Astrocyte of the cerebellum (primary cell): ENCODE data around the gene TGFBR3.

Experiments used
- DNase-seq: peaks from one replicate; pipeline ENCODE4 v3.0.0-alpha.2; 2011; ENCODE audit warnings: low read depth
- H3K4me3 ChIP-seq: 2 replicates; pipeline ENCODE4 v1.5.1; 2011; ENCODE audit warnings: mild to moderate bottlenecking, low read depth, low read length, moderate library complexity
- in situ Hi-C: cut with HindIII; loops from 2 replicates; pipeline ENCODE4 v1.10.0; 2017; ENCODE audit warnings: low sequenced_read_pairs
- TF ChIP-seq, protein P1 (sequence below): IDR thresholded peaks from 2 replicates; pipeline ENCODE4 v1.5.1; 2012; ENCODE audit warnings: low read length, low read depth, moderate library complexity, mild to moderate bottlenecking; ENCODE audit errors: missing control alignments

Gene TGFBR3

DNA sequence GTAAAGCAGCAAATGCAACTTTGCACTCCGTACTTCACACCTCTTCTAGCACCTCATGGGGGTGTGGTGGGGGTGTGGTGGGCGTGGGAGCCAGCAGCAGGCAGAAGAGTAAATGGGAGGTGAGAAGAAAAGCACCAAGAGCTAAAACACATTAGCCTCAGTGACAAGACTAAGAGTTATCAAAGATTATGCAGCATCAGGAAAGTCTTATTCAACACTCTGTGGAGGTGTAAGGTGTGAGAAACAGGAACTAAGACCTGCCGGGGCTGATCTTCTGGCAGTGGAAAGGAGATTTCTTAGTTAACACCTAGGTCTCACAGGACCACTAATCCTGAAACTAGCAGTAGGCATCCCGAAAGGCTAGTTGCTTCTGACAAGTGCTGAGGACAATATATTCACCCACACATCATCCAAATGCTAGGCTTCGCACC, 9.9 kb downstream of the TGFBR3 start:
- in situ Hi-C loops, result no loop called here
- TF ChIP-seq, protein P1, sequence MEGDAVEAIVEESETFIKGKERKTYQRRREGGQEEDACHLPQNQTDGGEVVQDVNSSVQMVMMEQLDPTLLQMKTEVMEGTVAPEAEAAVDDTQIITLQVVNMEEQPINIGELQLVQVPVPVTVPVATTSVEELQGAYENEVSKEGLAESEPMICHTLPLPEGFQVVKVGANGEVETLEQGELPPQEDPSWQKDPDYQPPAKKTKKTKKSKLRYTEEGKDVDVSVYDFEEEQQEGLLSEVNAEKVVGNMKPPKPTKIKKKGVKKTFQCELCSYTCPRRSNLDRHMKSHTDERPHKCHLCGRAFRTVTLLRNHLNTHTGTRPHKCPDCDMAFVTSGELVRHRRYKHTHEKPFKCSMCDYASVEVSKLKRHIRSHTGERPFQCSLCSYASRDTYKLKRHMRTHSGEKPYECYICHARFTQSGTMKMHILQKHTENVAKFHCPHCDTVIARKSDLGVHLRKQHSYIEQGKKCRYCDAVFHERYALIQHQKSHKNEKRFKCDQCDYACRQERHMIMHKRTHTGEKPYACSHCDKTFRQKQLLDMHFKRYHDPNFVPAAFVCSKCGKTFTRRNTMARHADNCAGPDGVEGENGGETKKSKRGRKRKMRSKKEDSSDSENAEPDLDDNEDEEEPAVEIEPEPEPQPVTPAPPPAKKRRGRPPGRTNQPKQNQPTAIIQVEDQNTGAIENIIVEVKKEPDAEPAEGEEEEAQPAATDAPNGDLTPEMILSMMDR, result no peak

DNA sequence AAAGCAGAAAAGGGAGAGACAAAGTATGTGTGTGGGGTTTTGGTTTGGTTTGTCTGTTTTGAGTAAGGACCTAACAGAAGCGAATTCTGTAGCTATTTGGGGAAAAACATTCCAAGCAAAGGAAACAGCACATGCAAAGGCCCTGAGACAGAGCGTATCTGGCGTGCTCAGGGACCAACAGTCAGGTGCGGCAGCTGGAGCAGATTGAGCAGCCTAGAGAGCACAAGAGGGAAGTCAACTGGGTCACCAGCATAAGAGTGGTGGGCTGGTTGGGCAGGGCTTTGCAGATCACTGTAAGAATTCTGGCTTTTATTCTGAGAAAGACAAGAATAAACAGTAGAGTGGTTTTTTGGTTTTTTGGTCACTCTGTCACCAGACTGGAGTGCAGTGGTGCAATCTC, 11.8 kb downstream of the TGFBR3 start:
- H3K4me3 ChIP-seq, result no peak overlapping the region
- in situ Hi-C loops, result no loop called here
- no peak for DNase-seq
- TF ChIP-seq, protein P1, result no peak

More for the DNA sequence above, 9.9 kb downstream of the TGFBR3 start:
- H3K4me3 ChIP-seq, result no peak overlapping the region
- DNase-seq, result no peak

DNA sequence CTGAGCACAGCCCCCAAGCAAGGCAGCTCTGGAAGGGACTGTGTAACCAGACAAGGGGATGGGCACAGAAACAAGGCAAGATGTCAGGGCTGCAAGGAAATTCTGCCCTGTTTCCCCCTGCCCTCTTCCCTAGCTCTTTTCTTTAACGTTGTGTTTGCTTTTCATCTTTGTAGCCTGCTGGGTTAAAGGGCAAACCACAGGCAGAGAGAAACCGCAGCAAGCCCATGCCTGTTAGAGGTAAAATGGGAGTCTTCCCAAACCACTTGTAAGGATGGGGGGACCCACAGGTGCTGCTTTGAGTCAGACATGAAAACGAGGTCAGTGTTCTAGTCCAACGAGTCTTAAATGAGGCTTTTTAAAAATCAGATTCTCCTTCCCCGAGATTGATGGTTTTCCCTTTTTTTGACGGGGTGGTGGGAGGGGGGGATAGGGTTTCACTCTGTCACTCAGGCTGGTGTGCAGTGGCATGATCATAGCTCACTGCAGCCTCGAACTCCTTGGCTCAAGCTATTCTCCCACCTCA, 13.3 kb downstream of the TGFBR3 start:
- TF ChIP-seq, protein P1, result no peak
- in situ Hi-C loops, result no loop called here
- no peak for DNase-seq
- H3K4me3 ChIP-seq, result no peak overlapping the region

DNA sequence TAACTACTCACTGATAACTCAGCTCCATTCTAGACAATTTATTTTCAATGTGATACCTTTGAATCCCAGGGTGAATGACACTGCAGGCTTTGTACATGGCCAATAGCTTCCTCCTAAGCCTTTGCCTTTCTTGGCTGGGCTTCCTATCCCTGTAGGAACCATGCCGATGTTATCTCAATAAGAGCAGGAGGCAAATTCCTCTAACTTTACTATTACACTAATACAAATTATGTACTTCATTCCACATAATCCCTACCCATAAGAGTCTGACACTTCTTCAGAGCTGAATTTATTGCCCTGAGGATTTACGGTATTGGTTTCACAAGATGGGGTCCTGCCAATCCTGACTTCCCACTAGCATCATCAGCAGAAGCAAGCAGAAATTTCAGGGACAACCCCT, 14.0 kb downstream of the TGFBR3 start:
- TF ChIP-seq, protein P1, result no peak
- no peak for DNase-seq
- H3K4me3 ChIP-seq, result no peak overlapping the region
- in situ Hi-C loops, result no loop called here

DNA sequence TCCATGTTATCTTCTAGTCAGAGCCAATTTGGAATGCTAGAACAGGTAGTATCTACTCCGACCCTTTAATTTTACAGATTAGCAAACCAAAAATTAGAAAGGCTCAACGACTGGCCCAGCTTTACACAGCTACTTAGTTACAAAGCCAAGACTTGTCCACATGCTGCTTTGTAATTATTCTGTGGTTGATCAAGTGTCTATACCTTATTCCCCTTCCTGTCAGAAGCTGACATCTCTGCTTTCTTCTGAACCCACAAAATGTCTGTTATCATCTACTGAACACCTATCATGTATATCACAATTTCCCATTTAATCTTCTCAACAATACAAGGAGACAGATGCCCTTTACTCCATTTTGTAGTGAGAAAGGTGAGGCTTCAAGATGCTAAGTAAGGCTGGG, 15.6 kb downstream of the TGFBR3 start:
- in situ Hi-C loops, result no loop called here
- no peak overlapping the region for H3K4me3 ChIP-seq
- TF ChIP-seq, protein P1, result no peak
- no peak for DNase-seq

DNA sequence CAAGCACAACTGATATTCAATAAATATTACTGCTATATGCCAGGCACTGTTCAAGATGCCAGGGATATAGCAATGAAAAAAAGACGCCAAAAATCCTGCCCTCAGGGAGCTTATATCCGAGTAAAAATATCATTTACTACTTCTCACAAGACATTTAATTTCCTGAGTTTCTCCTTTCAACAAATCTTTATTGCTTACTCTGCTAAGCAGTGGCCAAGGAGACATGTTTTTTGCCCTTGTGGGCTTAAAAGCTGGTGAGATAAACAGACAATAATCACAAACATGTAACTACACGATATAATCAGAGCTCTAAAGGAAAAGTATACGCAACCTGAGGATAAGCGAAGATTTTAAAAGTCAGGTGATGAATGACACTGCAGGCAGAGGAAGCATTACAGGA, 19.5 kb downstream of the TGFBR3 start:
- in situ Hi-C loops, result no loop called here
- DNase-seq, result no peak
- no peak overlapping the region for H3K4me3 ChIP-seq
- TF ChIP-seq, protein P1, result no peak
